Colonic mucosa (tissue), 4 donors: ENCODE measurements around the gene TUBA1C. TPM values are rescaled to one million over a fixed set of nuclear protein-coding genes. Genes with fewer than 3 reads are reported as not detected.
"Not testable (repeated sequence)": the region's sequence is repeated elsewhere in the genome, so short reads cannot be mapped to it uniquely, and the experiment has no call there.

ENCODE experiments used
- DNase-seq: peaks from one replicate; pipeline ENCODE4 v3.0.0-alpha.2; 2020
- H3K27ac ChIP-seq: fragments of 200-600 bp; one replicate; pipeline ENCODE4 v1.8.0; 2021
- H3K27me3 ChIP-seq: fragments of 200-600 bp; one replicate; pipeline ENCODE4 v1.8.0; 2021
- H3K36me3 ChIP-seq: fragments of 200-600 bp; one replicate; pipeline ENCODE4 v1.8.0; 2021
- H3K4me1 ChIP-seq: fragments of 200-600 bp; one replicate; pipeline ENCODE4 v1.8.0; 2021; ENCODE audit warnings: mild to moderate bottlenecking
- H3K4me3 ChIP-seq: fragments of 200-600 bp; one replicate; pipeline ENCODE4 v1.8.0; 2021
- H3K9ac ChIP-seq, 2 donors: one replicate each; pipeline ENCODE4 v1.7.0; 2013; ENCODE audit warnings: control low read depth in 2 of 2, low read depth in 2 of 2, low read length in 2 of 2
- H3K9me3 ChIP-seq: fragments of 200-600 bp; one replicate; pipeline ENCODE4 v1.8.0; 2021
- intact Hi-C: fragments of 100-400 bp; cut with DNase I; formaldehyde crosslinking; loops from one replicate; pipeline ENCODE4 v1.14.1; 2022
- total RNA-seq, 2 donors: library from RNA; stranded (reverse); fragmentation: NEBNext Ultra II Directional in 1 of 2; extraction: Animal tissue kit (Norgen Biotek cat#: 25700) in 1 of 2; gene quantifications; one replicate each; pipeline ENCODE4 v1.2.1, GENCODE V29; 2021
- TF ChIP-seq, protein P1 (sequence below): fragments of 200-600 bp; IDR thresholded peaks from one replicate; pipeline ENCODE4 v1.8.0; 2022; ENCODE audit warnings: antibody characterized with exemption, mild to moderate bottlenecking
- donor health status: healthy.
- donor health status: DM: no; HTN: no; CAD: no.
- donor health status: DM: no; HTN: no; CAD: no.

Gene TUBA1C
- total RNA-seq, 2 donors from 2014 or later: 183 to 368 TPM

GRCh38 chr12:49264466-49264872 lies 413 bp upstream of the TUBA1C start:
- peak overlapping the region; percentile 98 to 99 for H3K9ac ChIP-seq
- TF ChIP-seq, protein P1, sequence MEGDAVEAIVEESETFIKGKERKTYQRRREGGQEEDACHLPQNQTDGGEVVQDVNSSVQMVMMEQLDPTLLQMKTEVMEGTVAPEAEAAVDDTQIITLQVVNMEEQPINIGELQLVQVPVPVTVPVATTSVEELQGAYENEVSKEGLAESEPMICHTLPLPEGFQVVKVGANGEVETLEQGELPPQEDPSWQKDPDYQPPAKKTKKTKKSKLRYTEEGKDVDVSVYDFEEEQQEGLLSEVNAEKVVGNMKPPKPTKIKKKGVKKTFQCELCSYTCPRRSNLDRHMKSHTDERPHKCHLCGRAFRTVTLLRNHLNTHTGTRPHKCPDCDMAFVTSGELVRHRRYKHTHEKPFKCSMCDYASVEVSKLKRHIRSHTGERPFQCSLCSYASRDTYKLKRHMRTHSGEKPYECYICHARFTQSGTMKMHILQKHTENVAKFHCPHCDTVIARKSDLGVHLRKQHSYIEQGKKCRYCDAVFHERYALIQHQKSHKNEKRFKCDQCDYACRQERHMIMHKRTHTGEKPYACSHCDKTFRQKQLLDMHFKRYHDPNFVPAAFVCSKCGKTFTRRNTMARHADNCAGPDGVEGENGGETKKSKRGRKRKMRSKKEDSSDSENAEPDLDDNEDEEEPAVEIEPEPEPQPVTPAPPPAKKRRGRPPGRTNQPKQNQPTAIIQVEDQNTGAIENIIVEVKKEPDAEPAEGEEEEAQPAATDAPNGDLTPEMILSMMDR: no peak
- intact Hi-C loops: no loop called here
- peaks cover 13% of the 10 kb centered on the region for H3K4me1 ChIP-seq
- peak overlapping the region; percentile 64 for H3K4me3 ChIP-seq
- DNase-seq: no peak
- H3K36me3 ChIP-seq: no peaks in the 10 kb centered on the region
- H3K27ac ChIP-seq: peak overlapping the region; percentile 93
- H3K9me3 ChIP-seq: no peaks in the 10 kb centered on the region
- H3K27me3 ChIP-seq: no peaks in the 10 kb centered on the region

DNA sequence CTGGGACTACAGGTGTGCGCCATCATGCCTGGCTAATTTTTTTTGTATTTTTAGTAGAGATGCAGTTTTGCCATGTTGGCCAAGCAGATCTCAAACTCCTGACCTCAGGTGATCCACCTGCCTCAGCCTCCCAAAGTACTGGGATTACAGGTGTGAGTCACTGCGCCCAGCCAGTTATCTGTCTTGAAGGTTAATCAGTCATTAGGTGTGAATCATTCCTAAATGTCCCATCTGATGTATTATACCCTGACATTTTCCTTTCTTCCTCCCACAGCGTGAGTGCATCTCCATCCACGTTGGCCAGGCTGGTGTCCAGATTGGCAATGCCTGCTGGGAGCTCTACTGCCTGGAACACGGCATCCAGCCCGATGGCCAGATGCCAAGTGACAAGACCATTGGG lies 4.3 kb downstream of the TUBA1C start:
- DNase-seq, H3K27ac ChIP-seq, intact Hi-C loops, H3K27me3 ChIP-seq, H3K9me3 ChIP-seq, H3K9ac ChIP-seq, H3K4me3 ChIP-seq: not testable (repeated sequence)
- Histone ChIP-seq H3K36me3 (peaks cover 31% of the 10 kb centered on the region), H3K4me1 (peaks cover 13% of the 10 kb centered on the region)

DNA sequence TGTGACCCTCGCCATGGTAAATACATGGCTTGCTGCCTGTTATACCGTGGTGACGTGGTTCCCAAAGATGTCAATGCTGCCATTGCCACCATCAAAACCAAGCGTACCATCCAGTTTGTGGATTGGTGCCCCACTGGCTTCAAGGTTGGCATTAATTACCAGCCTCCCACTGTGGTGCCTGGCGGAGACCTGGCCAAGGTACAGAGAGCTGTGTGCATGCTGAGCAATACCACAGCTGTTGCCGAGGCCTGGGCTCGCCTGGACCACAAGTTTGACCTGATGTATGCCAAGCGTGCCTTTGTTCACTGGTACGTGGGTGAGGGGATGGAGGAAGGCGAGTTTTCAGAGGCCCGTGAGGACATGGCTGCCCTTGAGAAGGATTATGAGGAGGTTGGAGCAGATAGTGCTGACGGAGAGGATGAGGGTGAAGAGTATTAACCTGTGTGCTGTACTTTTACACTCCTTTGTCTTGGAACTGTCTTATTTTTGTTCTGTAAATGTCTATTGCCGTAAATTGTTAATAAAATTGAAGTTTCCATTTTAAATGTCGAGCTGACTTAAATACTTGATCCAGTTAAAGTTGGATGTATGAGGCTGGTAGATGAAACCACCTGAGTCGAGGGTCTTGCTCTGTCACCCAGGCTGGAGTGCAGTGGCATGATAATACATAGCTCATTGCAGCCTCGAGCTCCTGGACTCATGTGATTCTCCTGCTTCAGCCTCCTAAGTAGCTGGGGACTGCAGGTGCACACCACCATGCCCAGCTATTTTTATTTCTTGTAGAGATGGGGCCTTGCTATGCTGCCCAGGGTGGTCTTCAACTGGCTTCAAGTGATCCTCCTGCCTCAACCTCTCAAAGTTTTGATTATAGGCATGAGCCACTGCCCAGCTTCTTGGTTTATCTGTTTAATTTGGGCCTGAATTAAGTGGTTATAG lies 8.2 kb downstream of the TUBA1C start:
- TF ChIP-seq, protein P1: no peak
- no peak overlapping the region for H3K4me3 ChIP-seq
- H3K36me3 ChIP-seq: peaks cover 31% of the 10 kb centered on the region
- no peak overlapping the region for H3K27ac ChIP-seq
- intact Hi-C loops: no loop called here
- no peaks in the 10 kb centered on the region for H3K9me3 ChIP-seq
- H3K4me1 ChIP-seq: no peaks in the 10 kb centered on the region
- no peak for DNase-seq
- no peaks in the 10 kb centered on the region for H3K27me3 ChIP-seq
- H3K9ac ChIP-seq: no peak overlapping the region

- Histone ChIP-seq H3K9ac (no peak overlapping the region), H3K9me3 (no peaks in the 10 kb centered on the region), H3K27ac (no peak overlapping the region), H3K4me3 (no peak overlapping the region), H3K27me3 (no peaks in the 10 kb centered on the region), H3K36me3 (peaks cover 31% of the 10 kb centered on the region), H3K4me1 (no peaks in the 10 kb centered on the region)
- intact Hi-C loops: no loop called here
- TF ChIP-seq, protein P1: no peak
- DNase-seq: no peak
Measured at GRCh38 chr12:49273726-49274395, 9.0 kb downstream of the TUBA1C start.

GRCh38 chr12:49274396-49275069 lies 9.7 kb downstream of the TUBA1C start:
- intact Hi-C loops: no loop called here
- Histone ChIP-seq H3K36me3 (peaks cover 31% of the 10 kb centered on the region), H3K9me3 (no peaks in the 10 kb centered on the region), H3K27ac (no peak overlapping the region), H3K4me3 (no peak overlapping the region), H3K27me3 (no peaks in the 10 kb centered on the region), H3K4me1 (no peaks in the 10 kb centered on the region), H3K9ac (no peak overlapping the region)
- DNase-seq: no peak
- TF ChIP-seq, protein P1: no peak
